Hepatocyte (in vitro differentiated cells): ENCODE measurements around the gene PTPRN.
A peak's percentile ranks its signal among the peaks of the same experiment; 100 is the strongest.

ENCODE experiments used
- EZH2 ChIP-seq: fragments of 200-600 bp; sonication (generic); IDR thresholded peaks from 2 replicates; pipeline ENCODE4 v1.6.1; 2016; ENCODE audit warnings: antibody characterized with exemption, mild to moderate bottlenecking, borderline replicate concordance
- EZH2phosphoT487 ChIP-seq: fragments of 200-600 bp; sonication (generic); IDR thresholded peaks from one replicate; pipeline ENCODE4 v1.6.1; 2018; ENCODE audit warnings: antibody characterized with exemption, mild to moderate bottlenecking, low read depth, moderate library complexity; ENCODE audit not compliant: unreplicated experiment, severe bottlenecking
- TF ChIP-seq, protein P1 (sequence below): fragments of 200-600 bp; sonication (generic); IDR thresholded peaks from 2 replicates; pipeline ENCODE4 v1.5.1; 2016; ENCODE audit warnings: antibody characterized with exemption, mild to moderate bottlenecking; ENCODE audit not compliant: poor library complexity

GRCh38 chr2:219252900-219253752 lies 56.1 kb downstream of the PTPRN start, which contains the start of gene TUBA4B:
- TF ChIP-seq, protein P1, sequence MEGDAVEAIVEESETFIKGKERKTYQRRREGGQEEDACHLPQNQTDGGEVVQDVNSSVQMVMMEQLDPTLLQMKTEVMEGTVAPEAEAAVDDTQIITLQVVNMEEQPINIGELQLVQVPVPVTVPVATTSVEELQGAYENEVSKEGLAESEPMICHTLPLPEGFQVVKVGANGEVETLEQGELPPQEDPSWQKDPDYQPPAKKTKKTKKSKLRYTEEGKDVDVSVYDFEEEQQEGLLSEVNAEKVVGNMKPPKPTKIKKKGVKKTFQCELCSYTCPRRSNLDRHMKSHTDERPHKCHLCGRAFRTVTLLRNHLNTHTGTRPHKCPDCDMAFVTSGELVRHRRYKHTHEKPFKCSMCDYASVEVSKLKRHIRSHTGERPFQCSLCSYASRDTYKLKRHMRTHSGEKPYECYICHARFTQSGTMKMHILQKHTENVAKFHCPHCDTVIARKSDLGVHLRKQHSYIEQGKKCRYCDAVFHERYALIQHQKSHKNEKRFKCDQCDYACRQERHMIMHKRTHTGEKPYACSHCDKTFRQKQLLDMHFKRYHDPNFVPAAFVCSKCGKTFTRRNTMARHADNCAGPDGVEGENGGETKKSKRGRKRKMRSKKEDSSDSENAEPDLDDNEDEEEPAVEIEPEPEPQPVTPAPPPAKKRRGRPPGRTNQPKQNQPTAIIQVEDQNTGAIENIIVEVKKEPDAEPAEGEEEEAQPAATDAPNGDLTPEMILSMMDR: no peak
- TF ChIP-seq EZH2phosphoT487 (no peak), EZH2 (peak; percentile 93)
